Measurements from ENCODE around the gene PSPH. TPM values are rescaled to one million over a fixed set of nuclear protein-coding genes. Genes with fewer than 3 reads are reported as not detected.
"Not testable (repeated sequence)": the region's sequence is repeated elsewhere in the genome, so short reads cannot be mapped to it uniquely, and the experiment has no call there.

PSPH gene
- total RNA-seq, 1 experiment from 2014 or later = 62.3 TPM

- BruUV-seq (replicated peaks) = no TSS peak
- intact Hi-C loops (cut with micrococcal nuclease; ENCODE audit: unreplicated experiment) = no loop called here
- CTCF ChIA-PET = no interaction called here
- Histone ChIP-seq H3K4me3 (ENCODE audit: low read depth in 2 of 2, low read length in 2 of 2) (peak overlapping the region; percentile 93 to 95), H3K36me3 (ENCODE audit: control insufficient read depth, insufficient read depth, low read length) (peaks cover 51% of the 10 kb centered on the region), H3K27me3 (ENCODE audit: control insufficient read depth, insufficient read depth, low read length) (no peaks in the 10 kb centered on the region), H3K9me3 (ENCODE audit: control insufficient read depth, insufficient read depth, low read depth, low read length) (no peaks in the 10 kb centered on the region), H3K27ac (ENCODE audit: low read length) (peak overlapping the region; percentile 95), H3K4me1 (ENCODE audit: control insufficient read depth, insufficient read depth, low read length) (peaks cover 39% of the 10 kb centered on the region)
- DNase-seq (ENCODE audit: low read depth, low spot score) = no peak
- TF ChIP-seq, protein P1, sequence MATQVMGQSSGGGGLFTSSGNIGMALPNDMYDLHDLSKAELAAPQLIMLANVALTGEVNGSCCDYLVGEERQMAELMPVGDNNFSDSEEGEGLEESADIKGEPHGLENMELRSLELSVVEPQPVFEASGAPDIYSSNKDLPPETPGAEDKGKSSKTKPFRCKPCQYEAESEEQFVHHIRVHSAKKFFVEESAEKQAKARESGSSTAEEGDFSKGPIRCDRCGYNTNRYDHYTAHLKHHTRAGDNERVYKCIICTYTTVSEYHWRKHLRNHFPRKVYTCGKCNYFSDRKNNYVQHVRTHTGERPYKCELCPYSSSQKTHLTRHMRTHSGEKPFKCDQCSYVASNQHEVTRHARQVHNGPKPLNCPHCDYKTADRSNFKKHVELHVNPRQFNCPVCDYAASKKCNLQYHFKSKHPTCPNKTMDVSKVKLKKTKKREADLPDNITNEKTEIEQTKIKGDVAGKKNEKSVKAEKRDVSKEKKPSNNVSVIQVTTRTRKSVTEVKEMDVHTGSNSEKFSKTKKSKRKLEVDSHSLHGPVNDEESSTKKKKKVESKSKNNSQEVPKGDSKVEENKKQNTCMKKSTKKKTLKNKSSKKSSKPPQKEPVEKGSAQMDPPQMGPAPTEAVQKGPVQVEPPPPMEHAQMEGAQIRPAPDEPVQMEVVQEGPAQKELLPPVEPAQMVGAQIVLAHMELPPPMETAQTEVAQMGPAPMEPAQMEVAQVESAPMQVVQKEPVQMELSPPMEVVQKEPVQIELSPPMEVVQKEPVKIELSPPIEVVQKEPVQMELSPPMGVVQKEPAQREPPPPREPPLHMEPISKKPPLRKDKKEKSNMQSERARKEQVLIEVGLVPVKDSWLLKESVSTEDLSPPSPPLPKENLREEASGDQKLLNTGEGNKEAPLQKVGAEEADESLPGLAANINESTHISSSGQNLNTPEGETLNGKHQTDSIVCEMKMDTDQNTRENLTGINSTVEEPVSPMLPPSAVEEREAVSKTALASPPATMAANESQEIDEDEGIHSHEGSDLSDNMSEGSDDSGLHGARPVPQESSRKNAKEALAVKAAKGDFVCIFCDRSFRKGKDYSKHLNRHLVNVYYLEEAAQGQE (IDR thresholded peaks at IDR 0.05; ENCODE audit: insufficient read depth in 1 of 2, low read depth in 2 of 2, low read length in 1 of 2) = no peak
- TF ChIP-seq POLR2AphosphoS5 (IDR thresholded peaks at IDR 0.05; ENCODE audit: low read depth, low read length) (no peak), SIN3A (IDR thresholded peaks at IDR 0.05; ENCODE audit: borderline replicate concordance, insufficient read depth, low read depth, low read length) (no peak), TCF7L2 (IDR thresholded peaks at IDR 0.05; ENCODE audit: low read depth, low read length) (no peak)
- TF ChIP-seq, protein P2, sequence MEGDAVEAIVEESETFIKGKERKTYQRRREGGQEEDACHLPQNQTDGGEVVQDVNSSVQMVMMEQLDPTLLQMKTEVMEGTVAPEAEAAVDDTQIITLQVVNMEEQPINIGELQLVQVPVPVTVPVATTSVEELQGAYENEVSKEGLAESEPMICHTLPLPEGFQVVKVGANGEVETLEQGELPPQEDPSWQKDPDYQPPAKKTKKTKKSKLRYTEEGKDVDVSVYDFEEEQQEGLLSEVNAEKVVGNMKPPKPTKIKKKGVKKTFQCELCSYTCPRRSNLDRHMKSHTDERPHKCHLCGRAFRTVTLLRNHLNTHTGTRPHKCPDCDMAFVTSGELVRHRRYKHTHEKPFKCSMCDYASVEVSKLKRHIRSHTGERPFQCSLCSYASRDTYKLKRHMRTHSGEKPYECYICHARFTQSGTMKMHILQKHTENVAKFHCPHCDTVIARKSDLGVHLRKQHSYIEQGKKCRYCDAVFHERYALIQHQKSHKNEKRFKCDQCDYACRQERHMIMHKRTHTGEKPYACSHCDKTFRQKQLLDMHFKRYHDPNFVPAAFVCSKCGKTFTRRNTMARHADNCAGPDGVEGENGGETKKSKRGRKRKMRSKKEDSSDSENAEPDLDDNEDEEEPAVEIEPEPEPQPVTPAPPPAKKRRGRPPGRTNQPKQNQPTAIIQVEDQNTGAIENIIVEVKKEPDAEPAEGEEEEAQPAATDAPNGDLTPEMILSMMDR (IDR thresholded peaks at IDR 0.05) = no peak
- in situ Hi-C loops (cut with HindIII; ENCODE audit: low pct_unique_long_range_greater_than_20kb, low sequenced_read_pairs) = no loop called here
- POLR2A ChIA-PET = interaction anchor here (0.5 kb wide), 1 partner anchor 20 kb away, joined by 3 read pairs; no protein-coding TSS in a partner anchor
- ATAC-seq = no peak
Measured at GRCh38 chr7:56053379-56053778, 2.1 kb upstream of the PSPH start.

DNA sequence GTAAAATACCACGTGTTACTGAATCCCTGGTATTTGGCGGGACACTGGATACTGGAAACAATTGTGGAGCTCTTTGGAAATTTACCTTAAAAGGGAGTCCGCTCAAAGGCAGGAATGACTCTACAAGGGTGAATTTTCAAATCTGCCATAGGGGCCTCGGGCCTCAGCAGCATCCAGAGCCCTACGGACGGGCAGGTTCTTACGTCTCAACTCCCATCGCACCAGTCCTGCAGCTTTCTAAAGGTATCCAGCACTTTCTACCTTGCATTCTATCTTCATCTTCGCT lies 248 bp downstream of the PSPH start:
- ChIA-PET CTCF (interaction anchor here (0.6 to 1.3 kb wide), 4 partner anchors 17 to 47 kb away, joined by 3 to 6 read pairs (median 4); no protein-coding TSS in a partner anchor), POLR2A (interaction anchor here (0.6 to 1.7 kb wide), 8 partner anchors 11 to 62 kb away, joined by 3 to 13 read pairs (median 6); partner anchors contain the start of genes CHCHD2 and SUMF2)
- Histone ChIP-seq H3K36me3 (ENCODE audit: control insufficient read depth, insufficient read depth, low read length) (peaks cover 34% of the 10 kb centered on the region), H3K27me3 (ENCODE audit: control insufficient read depth, insufficient read depth, low read length) (no peaks in the 10 kb centered on the region), H3K27ac (ENCODE audit: low read length) (peak overlapping the region; percentile 99), H3K4me3 (ENCODE audit: low read depth in 2 of 2, low read length in 2 of 2) (peak overlapping the region; percentile 93 to 95), H3K4me1 (ENCODE audit: control insufficient read depth, insufficient read depth, low read length) (peaks cover 45% of the 10 kb centered on the region), H3K9me3 (ENCODE audit: control insufficient read depth, insufficient read depth, low read depth, low read length) (no peaks in the 10 kb centered on the region)
- TF ChIP-seq, protein P2 (IDR thresholded peaks at IDR 0.05) = no peak
- 0 out of 2 replicates have a peak, but pooled peaks have one; percentile 78 for TF ChIP-seq SIN3A (IDR thresholded peaks at IDR 0.05; ENCODE audit: borderline replicate concordance, insufficient read depth, low read depth, low read length)
- TF ChIP-seq, protein P1 (IDR thresholded peaks at IDR 0.05; ENCODE audit: insufficient read depth in 1 of 2, low read depth in 2 of 2, low read length in 1 of 2) = no peak
- TF ChIP-seq TCF7L2 (IDR thresholded peaks at IDR 0.05; ENCODE audit: low read depth, low read length) = no peak
- no peak for TF ChIP-seq POLR2AphosphoS5 (IDR thresholded peaks at IDR 0.05; ENCODE audit: low read depth, low read length)
- in situ Hi-C loops (cut with HindIII; ENCODE audit: low pct_unique_long_range_greater_than_20kb, low sequenced_read_pairs) = no loop called here
- BruUV-seq (replicated peaks) = TSS peak; percentile 94
- intact Hi-C loops (cut with micrococcal nuclease; ENCODE audit: unreplicated experiment) = no loop called here
- no peak; the same call in 1 of the 2 replicates for ATAC-seq
- DNase-seq (ENCODE audit: low read depth, low spot score) = no peak

DNA sequence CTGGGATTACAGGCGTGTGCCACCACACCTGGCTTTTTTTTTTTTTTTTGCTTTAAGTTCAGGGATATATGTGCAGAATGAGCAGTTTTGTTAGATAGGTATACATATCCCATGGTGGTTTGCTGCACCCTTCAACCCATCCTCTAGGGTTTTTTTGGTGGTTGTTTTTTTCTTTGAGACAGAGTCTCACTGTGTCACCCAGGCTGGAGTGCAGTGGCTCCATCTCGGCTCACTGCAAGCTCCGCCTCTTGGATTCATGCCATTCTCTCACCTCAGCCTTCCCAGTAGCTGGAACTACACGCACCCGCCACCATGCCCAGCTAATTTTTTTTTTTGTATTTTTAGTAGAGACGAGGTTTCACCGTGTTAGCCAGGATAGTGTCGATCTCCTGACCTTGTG lies 2.5 kb downstream of the PSPH start:
- H3K4me3 ChIP-seq (ENCODE audit: low read depth in 2 of 2, low read length in 2 of 2); in situ Hi-C loops (cut with HindIII; ENCODE audit: low pct_unique_long_range_greater_than_20kb, low sequenced_read_pairs); ATAC-seq; H3K27me3 ChIP-seq (ENCODE audit: control insufficient read depth, insufficient read depth, low read length); intact Hi-C loops (cut with micrococcal nuclease; ENCODE audit: unreplicated experiment); DNase-seq (ENCODE audit: low read depth, low spot score); H3K9me3 ChIP-seq (ENCODE audit: control insufficient read depth, insufficient read depth, low read depth, low read length); BruUV-seq (replicated peaks); CTCF ChIA-PET: not testable (repeated sequence)
- Histone ChIP-seq H3K36me3 (ENCODE audit: control insufficient read depth, insufficient read depth, low read length) (peaks cover 14% of the 10 kb centered on the region), H3K4me1 (ENCODE audit: control insufficient read depth, insufficient read depth, low read length) (peaks cover 28% of the 10 kb centered on the region), H3K27ac (ENCODE audit: low read length) (0 out of 2 replicates have a peak overlapping the region, but pooled peaks have one; percentile 32)
- POLR2A ChIA-PET = interaction anchor here (0.7 kb wide), 1 partner anchor 540 kb away, joined by 7 read pairs; no protein-coding TSS in a partner anchor
